CD4-positive, alpha-beta memory T cell (primary cell): ENCODE measurements around the gene C19orf44. TPM values are rescaled to one million over a fixed set of nuclear protein-coding genes. Genes with fewer than 3 reads are reported as not detected.
"Not testable (repeated sequence)": the region's sequence is repeated elsewhere in the genome, so short reads cannot be mapped to it uniquely, and the experiment has no call there.

Experiments
- CTCF ChIA-PET: fragments of 350-600 bp; sonication (Branson Sonifier 250); formaldehyde crosslinking; loops from one replicate; lab custom pipeline; 2021; ENCODE audit warnings: inconsistent platforms; ENCODE audit not compliant: partially characterized antibody; lab: Charles Lee
- POLR2A ChIA-PET: fragments of 350-600 bp; sonication (Branson Sonifier 250); formaldehyde crosslinking; loops from one replicate; lab custom pipeline; 2021; ENCODE audit not compliant: partially characterized antibody; lab: Charles Lee
- DNase-seq, 5 donors: peaks; one replicate each; pipeline versions ENCODE4 v3.0.0 to v3.0.0-alpha.2; 2020 to 2022; ENCODE audit warnings: mixed read lengths in 1 of 5
- H3K27ac ChIP-seq: one replicate; pipeline ENCODE4 v1.7.0; 2013; ENCODE audit warnings: low read depth, low read length
- H3K27me3 ChIP-seq: 2 replicates; pipeline ENCODE4 v1.7.0; 2013; ENCODE audit warnings: mild to moderate bottlenecking, low read length, moderate library complexity; ENCODE audit not compliant: insufficient read depth
- H3K36me3 ChIP-seq: 2 replicates; pipeline ENCODE4 v1.7.0; 2013; ENCODE audit warnings: mild to moderate bottlenecking, low read length, moderate library complexity; ENCODE audit not compliant: insufficient read depth
- H3K4me1 ChIP-seq: 2 replicates; pipeline ENCODE4 v1.7.0; 2013; ENCODE audit warnings: mild to moderate bottlenecking, low read length, moderate library complexity; ENCODE audit not compliant: insufficient read depth
- H3K4me3 ChIP-seq, 2 donors: one replicate each; pipeline ENCODE4 v1.7.0; 2013; ENCODE audit warnings: low read length in 2 of 2, mild to moderate bottlenecking in 1 of 2
- H3K9me3 ChIP-seq, 2 donors: one replicate each; pipeline ENCODE4 v1.7.0; 2013; ENCODE audit warnings: low read length in 2 of 2, control low read depth in 1 of 2; ENCODE audit not compliant: control insufficient read depth in 1 of 2
- H3K27ac Mint-ChIP-seq, 7 donors: one replicate each; pipeline ENCODE4 v1.8.0; 2020 to 2021; ENCODE audit warnings: mixed read lengths in 7 of 7, mild to moderate bottlenecking in 6 of 7, inconsistent platforms in 3 of 7, moderate library complexity in 3 of 7
- H3K27me3 Mint-ChIP-seq, 2 donors: one replicate each; pipeline ENCODE4 v1.8.0; 2020 to 2021; ENCODE audit warnings: mixed read lengths in 2 of 2
- H3K36me3 Mint-ChIP-seq, 2 donors: one replicate each; pipeline ENCODE4 v1.8.0; 2020 to 2021; ENCODE audit warnings: mixed read lengths in 2 of 2, inconsistent platforms in 1 of 2, mild to moderate bottlenecking in 1 of 2
- H3K4me1 Mint-ChIP-seq, 4 donors: one replicate each; pipeline ENCODE4 v1.8.0; 2020 to 2021; ENCODE audit warnings: mixed read lengths in 4 of 4, mild to moderate bottlenecking in 1 of 4
- H3K4me3 Mint-ChIP-seq, 8 donors: one replicate each; pipeline ENCODE4 v1.8.0; 2020 to 2021; ENCODE audit warnings: mixed read lengths in 8 of 8, mild to moderate bottlenecking in 7 of 8, moderate library complexity in 6 of 8, inconsistent platforms in 3 of 8
- H3K9me3 Mint-ChIP-seq, 8 donors: one replicate each; pipeline ENCODE4 v1.8.0; 2020 to 2021; ENCODE audit warnings: mixed read lengths in 8 of 8, mild to moderate bottlenecking in 5 of 8, inconsistent platforms in 3 of 8, moderate library complexity in 1 of 8
- intact Hi-C: fragments of 100-400 bp; cut with micrococcal nuclease; formaldehyde crosslinking; loops from one replicate; pipeline ENCODE4 v1.15.1; 2023
- polyA plus RNA-seq, 2 donors: library from polyadenylated mRNA; unstranded; fragments of 300-500 nt; fragmentation: Illumina TruSeq; gene quantifications; one replicate each; pipeline ENCODE4 v1.2.3, GENCODE V29; 2021
- total RNA-seq, 2 experiments: library from RNA; stranded (reverse); gene quantifications; one replicate each; pipeline ENCODE4 v1.2.3, GENCODE V29; 2021

C19orf44 gene
- total RNA-seq = 1 to 10 TPM; 4.6 to 6.7 TPM
- polyA plus RNA-seq = 1 to 10 TPM in 1 of 2 donors, under 1 TPM in 1; 0.38 to 1.7 TPM

- peak within 1 kb of the TSS; percentile 50 for H3K27ac ChIP-seq
- Mint-ChIP-seq H3K9me3 (no peaks in the 10 kb centered on the region), H3K27ac (peak within 1 kb of the TSS; percentile 79 to 97 (median 93)), H3K4me1 (peaks cover 5 to 14% (median 9%) of the 10 kb centered on the region in 4 donors), H3K36me3 (peaks cover 1 to 2% of the 10 kb centered on the region in 2 donors), H3K4me3 (peak within 1 kb of the TSS; percentile 89 to 95 (median 92)), H3K27me3 (no peaks in the 10 kb centered on the region)
- ChIA-PET POLR2A (interaction anchor here (1.0 to 1.9 kb wide), 11 partner anchors 23 to 425 kb away, joined by 3 to 12 read pairs (median 5); partner anchors contain the start of genes CHERP, EPS15L1, MED26 and SLC35E1), CTCF (interaction anchor here (0.6 to 1.4 kb wide), 4 partner anchors 44 to 161 kb away, joined by 3 to 4 read pairs (median 3); no protein-coding TSS in a partner anchor)
- peak within 1 kb of the TSS; percentile 65 to 75 for H3K4me3 ChIP-seq
- H3K27me3 ChIP-seq = no peaks in the 10 kb centered on the region
- no peaks in the 10 kb centered on the region for H3K9me3 ChIP-seq
- peaks cover 10% of the 10 kb centered on the region for H3K4me1 ChIP-seq
- DNase-seq = peak; percentile 96 to 97 (median 96)
- intact Hi-C loops = loop anchor here (1.0 to 2.0 kb wide), 6 partner anchors 24 to 311 kb away; partner anchors contain the start of genes CHERP, FAM32A, MED26 and SMIM7
- no peaks in the 10 kb centered on the region for H3K36me3 ChIP-seq
Measured at GRCh38 chr19:16495982-16496612, at the start of gene C19orf44, which contains the start of gene CALR3. C19orf44 (plus strand) TSS chr19:16496394; CDS start chr19:16500793, 4,399 bp downstream. CALR3 (minus strand) TSS chr19:16496167; CDS start chr19:16496129, 38 bp downstream.

- Histone ChIP-seq H3K9me3 (no peaks in the 10 kb centered on the region), H3K4me1 (peaks cover 38% of the 10 kb centered on the region), H3K27me3 (no peaks in the 10 kb centered on the region), H3K27ac (no peak overlapping the region), H3K36me3 (no peaks in the 10 kb centered on the region), H3K4me3 (no peak overlapping the region)
- Mint-ChIP-seq H3K9me3 (peaks cover 0 to 3% (median 1%) of the 10 kb centered on the region in 8 donors), H3K27ac (peak overlapping the region; percentile 2 to 92 (median 83)), H3K27me3 (no peaks in the 10 kb centered on the region), H3K4me3 (peak overlapping the region in 3 of 8 donors; percentile 5 to 50 (median 29)), H3K36me3 (peaks cover 12 to 14% of the 10 kb centered on the region in 2 donors), H3K4me1 (peaks cover 40 to 78% (median 47%) of the 10 kb centered on the region in 4 donors)
- ChIA-PET POLR2A (no interaction called here), CTCF (interaction anchor here (0.9 kb wide), 1 partner anchor 30 kb away, joined by 4 read pairs; no protein-coding TSS in a partner anchor)
- intact Hi-C loops = no loop called here
- no peak for DNase-seq
Measured at GRCh38 chr19:16446724-16447368, 49.3 kb upstream of the C19orf44 start.

- POLR2A ChIA-PET = interaction anchor here (0.7 kb wide), 1 partner anchor 122 kb away, joined by 3 read pairs; no protein-coding TSS in a partner anchor
- intact Hi-C loops, H3K9me3 Mint-ChIP-seq, H3K36me3 ChIP-seq, H3K27me3 ChIP-seq, DNase-seq, H3K27ac ChIP-seq, H3K4me3 ChIP-seq, H3K27me3 Mint-ChIP-seq, CTCF ChIA-PET, H3K9me3 ChIP-seq: not testable (repeated sequence)
- peak overlapping the region; percentile 5 to 93 (median 81) for H3K27ac Mint-ChIP-seq
- H3K4me1 Mint-ChIP-seq = peaks cover 40 to 66% (median 42%) of the 10 kb centered on the region in 4 donors
- H3K36me3 Mint-ChIP-seq = peaks cover 8 to 14% of the 10 kb centered on the region in 2 donors
- peak overlapping the region in 6 of 8 donors; percentile 3 to 60 (median 18) for H3K4me3 Mint-ChIP-seq
- peaks cover 38% of the 10 kb centered on the region for H3K4me1 ChIP-seq
Measured at GRCh38 chr19:16448872-16449271, 47.3 kb upstream of the C19orf44 start.

- Mint-ChIP-seq H3K4me3 (peak overlapping the region in 6 of 8 donors; percentile 6 to 62 (median 39)), H3K27ac (peak overlapping the region; percentile 70 to 93 (median 81)), H3K9me3 (peaks cover 0 to 3% (median 1%) of the 10 kb centered on the region in 8 donors), H3K36me3 (peaks cover 6 to 14% of the 10 kb centered on the region in 2 donors), H3K27me3 (no peaks in the 10 kb centered on the region), H3K4me1 (peaks cover 41 to 66% (median 43%) of the 10 kb centered on the region in 4 donors)
- Histone ChIP-seq H3K27ac (no peak overlapping the region), H3K9me3 (no peaks in the 10 kb centered on the region), H3K36me3 (no peaks in the 10 kb centered on the region), H3K27me3 (no peaks in the 10 kb centered on the region), H3K4me3 (no peak overlapping the region), H3K4me1 (peaks cover 38% of the 10 kb centered on the region)
- DNase-seq = peak; percentile 47 to 72 (median 65)
- CTCF ChIA-PET = no interaction called here
- intact Hi-C loops = no loop called here
- POLR2A ChIA-PET = interaction anchor here (0.7 kb wide), 2 partner anchors 119 to 123 kb away, joined by 3 read pairs; no protein-coding TSS in a partner anchor
Measured at GRCh38 chr19:16449330-16449961, 46.7 kb upstream of the C19orf44 start.

- Histone ChIP-seq H3K36me3 (no peaks in the 10 kb centered on the region), H3K27me3 (no peaks in the 10 kb centered on the region), H3K27ac (no peak overlapping the region), H3K9me3 (no peaks in the 10 kb centered on the region), H3K4me1 (peaks cover 33% of the 10 kb centered on the region), H3K4me3 (no peak overlapping the region)
- POLR2A ChIA-PET = interaction anchor here (0.5 to 0.8 kb wide), 2 partner anchors 10 to 121 kb away, joined by 3 to 6 read pairs; no protein-coding TSS in a partner anchor
- Mint-ChIP-seq H3K36me3 (peaks cover 6 to 14% of the 10 kb centered on the region in 2 donors), H3K4me3 (no peak overlapping the region), H3K27me3 (no peaks in the 10 kb centered on the region), H3K27ac (no peak overlapping the region), H3K9me3 (peaks cover 0 to 3% (median 1%) of the 10 kb centered on the region in 8 donors), H3K4me1 (peaks cover 33 to 52% (median 43%) of the 10 kb centered on the region in 4 donors)
- DNase-seq = no peak
- CTCF ChIA-PET = no interaction called here
- intact Hi-C loops = no loop called here
Measured at GRCh38 chr19:16452325-16452724, 43.9 kb upstream of the C19orf44 start.

- no peaks in the 10 kb centered on the region for H3K36me3 ChIP-seq
- H3K27me3 ChIP-seq = no peaks in the 10 kb centered on the region
- Mint-ChIP-seq H3K9me3 (peaks cover 0 to 3% (median 1%) of the 10 kb centered on the region in 8 donors), H3K27ac (peak overlapping the region in 4 of 7 donors; percentile 16 to 92 (median 63)), H3K4me1 (peaks cover 35 to 56% (median 48%) of the 10 kb centered on the region in 4 donors), H3K27me3 (no peaks in the 10 kb centered on the region), H3K4me3 (no peak overlapping the region), H3K36me3 (peaks cover 4% of the 10 kb centered on the region in 2 donors)
- intact Hi-C loops = no loop called here
- H3K27ac ChIP-seq = no peak overlapping the region
- peaks cover 29% of the 10 kb centered on the region for H3K4me1 ChIP-seq
- no peaks in the 10 kb centered on the region for H3K9me3 ChIP-seq
- ChIA-PET CTCF (interaction anchor here (1.0 kb wide), 1 partner anchor 13 kb away, joined by 4 read pairs; no protein-coding TSS in a partner anchor), POLR2A (no interaction called here)
- H3K4me3 ChIP-seq = no peak overlapping the region
- DNase-seq = no peak
Measured at GRCh38 chr19:16454351-16454918, 41.8 kb upstream of the C19orf44 start.
